Cardiac fibroblast (primary cell): ENCODE results near the gene TAS2R43.
"Not testable (repeated sequence)": the region's sequence is repeated elsewhere in the genome, so short reads cannot be mapped to it uniquely, and the experiment has no call there.

ENCODE experiments used
- DNase-seq, 2 donors: peaks; one replicate each; pipeline versions ENCODE4 v3.0.0 to v3.0.0-alpha.2; 2010; ENCODE audit warnings: low read depth in 2 of 2
- H3K4me3 ChIP-seq, 2 donors: replicated peaks in 1 of 2; 1 replicate in 1 of 2; 2 replicates in 1 of 2; pipeline ENCODE4 v1.5.1; 2011; ENCODE audit warnings: low read depth in 2 of 2, low read length in 2 of 2, mild to moderate bottlenecking in 2 of 2, moderate library complexity in 1 of 2
- CTCF ChIP-seq: IDR thresholded peaks from one replicate; pipeline ENCODE4 v1.5.1; 2011; ENCODE audit warnings: low read depth, mild to moderate bottlenecking, low read length, inconsistent platforms

The TAS2R43 gene

DNA sequence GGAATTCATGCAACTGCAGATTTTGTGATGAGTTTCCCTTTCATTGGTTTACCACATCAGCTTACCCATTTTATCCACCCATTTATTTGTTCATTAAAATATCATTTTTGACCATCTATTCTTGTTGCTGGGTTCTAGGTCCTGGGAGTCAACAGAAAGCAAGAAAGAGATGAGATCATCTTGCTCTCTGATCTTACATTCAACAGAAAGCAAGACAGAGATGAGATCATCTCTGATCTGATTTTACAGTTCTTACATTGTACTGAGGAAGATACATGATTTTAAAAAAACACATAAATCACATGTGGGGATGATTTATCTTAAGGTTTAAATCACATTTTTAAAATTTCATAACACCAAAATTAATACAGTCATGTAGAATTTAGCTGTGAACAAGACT is 32.3 kb downstream of the TAS2R43 start:
- no peak overlapping the region for H3K4me3 ChIP-seq
- peak in 1 of 2 donors; percentile 32 for DNase-seq
- no peak for TF ChIP-seq CTCF

DNA sequence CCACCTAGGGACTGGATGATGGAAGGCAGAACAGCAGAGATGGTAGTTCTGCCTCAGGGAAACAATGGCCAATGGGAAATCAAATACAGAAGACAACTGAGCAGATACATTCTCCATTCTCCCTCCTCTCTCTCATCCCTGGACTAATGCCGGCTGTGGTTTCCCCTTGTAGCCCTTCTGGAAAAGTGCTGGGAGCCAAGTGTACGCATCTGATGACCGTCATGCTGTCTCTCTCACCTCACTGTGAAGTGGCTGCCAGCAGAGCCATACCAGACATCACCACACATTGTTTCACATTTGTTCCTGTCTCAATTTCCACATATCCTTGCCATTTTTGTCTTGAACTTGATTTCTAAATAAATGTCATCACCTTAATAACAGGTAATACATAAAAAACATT is 33.1 kb downstream of the TAS2R43 start:
- H3K4me3 ChIP-seq: no peak overlapping the region
- DNase-seq: no peak
- no peak for TF ChIP-seq CTCF

GRCh38 chr12:11055306-11055705 is 36.8 kb downstream of the TAS2R43 start:
- H3K4me3 ChIP-seq: no peak overlapping the region
- TF ChIP-seq CTCF: no peak
- no peak for DNase-seq

DNA sequence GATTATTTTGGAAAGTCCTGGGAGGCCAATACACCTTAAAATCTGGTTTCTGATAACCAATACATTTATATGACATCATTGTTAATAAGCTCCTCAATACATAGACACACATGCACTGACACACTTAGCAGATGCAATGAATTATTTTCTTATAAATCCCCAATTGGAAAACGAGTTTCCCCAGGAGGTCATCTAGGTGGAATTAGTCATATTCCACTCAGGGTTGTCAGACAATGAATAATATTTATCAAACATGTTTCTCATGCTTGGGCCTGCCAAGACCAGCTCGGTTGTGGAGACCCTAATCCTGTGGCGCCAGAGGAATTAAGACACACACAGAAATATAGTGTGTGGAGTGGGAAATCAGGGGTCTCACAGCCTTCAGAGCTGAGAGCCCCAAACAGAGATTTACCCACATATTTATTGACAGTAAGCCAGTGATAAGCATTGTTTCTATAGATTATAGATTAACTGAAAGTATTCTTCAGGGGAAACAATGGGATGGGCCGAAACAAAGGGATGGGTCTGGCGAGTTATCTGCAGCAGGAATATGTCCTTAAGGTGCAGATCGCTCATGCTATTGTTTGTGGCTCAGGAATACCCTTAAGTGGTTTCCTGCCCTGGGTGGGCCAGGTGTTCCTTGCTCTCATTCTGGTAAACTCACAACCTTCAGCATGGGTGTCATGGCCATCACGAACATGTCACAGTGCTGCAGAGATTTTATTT is 42.1 kb downstream of the TAS2R43 start:
- H3K4me3 ChIP-seq, DNase-seq: not testable (repeated sequence)

- not testable (repeated sequence) for H3K4me3 ChIP-seq, DNase-seq
Measured at GRCh38 chr12:11041366-11041765, 50.7 kb downstream of the TAS2R43 start.
